ENCODE measurements around the gene SMAD7.

SMAD7 gene

GRCh38 chr18:48892146-48892855 is 58.5 kb downstream of the SMAD7 start:
- DNase-seq: no peak

DNA sequence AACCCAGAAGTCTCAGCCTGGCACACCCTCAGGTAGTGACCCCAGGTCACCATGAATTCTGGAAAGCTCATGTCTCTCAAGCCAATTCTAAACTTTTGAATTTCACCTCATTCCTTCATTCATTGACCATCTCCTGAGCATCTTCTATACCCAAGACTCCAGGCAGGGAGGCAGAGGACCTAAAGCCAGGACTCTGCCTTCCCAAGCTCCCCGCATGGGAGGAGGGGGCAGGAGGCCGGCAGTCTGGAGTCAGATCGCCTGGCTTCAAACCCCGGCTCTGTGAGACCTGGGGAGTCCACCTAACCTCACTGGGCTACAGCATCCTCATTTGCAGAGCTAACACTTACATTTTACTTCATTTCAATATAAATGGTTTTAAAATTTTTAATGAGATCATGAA is 59.0 kb downstream of the SMAD7 start:
- DNase-seq: no peak

- DNase-seq: no peak
These were observed 60.6 kb downstream of the SMAD7 start for GRCh38 chr18:48889981-48890762.

DNA sequence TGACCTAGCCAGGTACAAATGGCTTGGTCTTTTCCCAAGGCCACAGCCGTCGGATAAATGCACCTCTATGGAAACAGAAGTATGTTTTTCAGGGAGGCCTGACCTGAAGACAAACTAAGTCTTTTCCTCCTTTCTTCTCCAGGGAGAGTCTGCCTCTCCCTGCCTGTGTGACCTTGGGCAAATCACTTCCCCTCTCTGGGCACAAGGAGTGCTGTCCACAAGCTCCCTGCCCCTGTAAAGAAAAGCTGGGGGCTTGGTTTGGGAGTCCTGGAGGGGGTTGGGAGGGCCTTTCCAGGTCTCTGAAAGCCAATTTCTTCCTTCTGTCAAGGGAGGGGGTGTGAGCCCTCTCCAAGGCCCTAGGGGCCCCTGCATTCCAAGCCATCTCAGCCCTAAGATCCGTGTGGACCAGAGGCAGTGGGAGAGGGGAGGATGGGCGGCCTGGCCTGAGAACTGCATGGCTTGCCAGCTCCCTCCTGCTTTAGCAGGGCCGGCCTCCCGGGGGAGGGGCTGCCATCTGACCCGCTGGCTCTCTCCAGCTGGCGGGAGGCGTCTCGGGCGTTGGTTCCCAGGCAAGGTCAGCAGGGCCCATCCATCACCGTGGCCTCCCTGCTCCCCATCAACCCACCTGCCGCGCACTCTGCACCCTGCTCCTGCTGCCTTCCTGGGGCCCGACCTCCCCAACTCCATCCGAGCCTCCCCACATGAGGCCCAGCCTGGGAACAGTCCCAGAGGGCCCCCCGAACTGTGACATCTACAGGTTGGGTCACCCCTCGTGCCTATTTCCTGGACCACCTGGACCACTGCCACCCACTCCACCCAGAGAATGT is 61.4 kb downstream of the SMAD7 start:
- DNase-seq: no peak

DNA sequence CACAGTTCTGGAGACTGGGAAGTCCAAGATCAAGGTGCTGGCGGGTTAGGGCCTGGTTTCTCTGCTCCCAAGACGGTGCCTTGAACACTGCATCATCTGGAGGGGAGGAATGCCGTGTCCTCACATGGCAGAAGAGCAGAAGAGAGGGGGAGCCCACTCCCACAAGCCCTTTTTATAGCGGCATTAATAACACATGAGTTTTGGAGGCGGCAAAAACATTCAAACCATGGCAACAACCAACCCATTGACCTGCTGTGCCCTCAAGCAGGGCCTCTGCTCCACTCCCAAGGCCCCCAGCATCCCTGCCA is 62.0 kb downstream of the SMAD7 start:
- no peak for DNase-seq

DNA sequence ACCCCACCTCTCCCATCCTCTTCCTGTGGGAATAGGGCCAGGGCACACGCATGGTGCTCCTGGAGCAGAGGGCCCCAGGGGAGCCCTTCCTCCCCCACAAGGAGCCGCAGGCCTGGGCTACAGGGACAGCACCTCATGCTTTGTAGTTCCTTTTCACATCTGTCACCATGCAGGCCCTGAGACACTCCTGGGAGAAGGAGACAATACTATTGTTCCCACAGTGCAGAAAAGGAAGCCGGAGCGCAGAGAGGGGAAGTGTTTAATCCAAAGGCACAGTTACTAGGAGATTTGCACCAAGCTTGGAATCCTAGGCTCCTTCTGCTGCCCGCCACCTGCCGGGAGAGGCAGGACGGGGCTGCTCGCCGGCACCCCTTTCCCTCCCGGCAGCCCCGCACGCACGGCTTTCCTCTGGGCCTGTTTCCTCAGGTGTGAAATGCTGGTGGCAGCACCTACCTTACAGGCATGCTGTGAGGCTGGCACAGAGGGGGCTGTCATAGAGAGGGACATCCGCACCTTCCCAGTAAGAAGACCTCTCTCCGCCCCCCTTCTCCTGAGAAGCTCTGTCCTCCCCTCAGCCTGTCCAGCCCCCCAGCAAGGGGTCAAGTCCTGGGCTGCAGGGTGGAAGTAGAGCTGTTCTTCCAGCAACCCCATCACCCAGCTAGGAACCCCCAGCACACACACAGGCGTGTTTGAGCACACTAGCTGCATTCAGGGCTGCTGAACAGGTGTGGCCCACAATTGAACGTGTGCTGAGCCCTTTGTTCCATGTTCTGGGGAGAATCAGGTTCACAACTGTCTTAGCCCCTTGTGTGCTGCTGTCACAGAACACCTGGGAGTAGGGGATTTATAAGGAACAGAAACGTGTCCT is 62.6 kb downstream of the SMAD7 start:
- DNase-seq: no peak

DNA sequence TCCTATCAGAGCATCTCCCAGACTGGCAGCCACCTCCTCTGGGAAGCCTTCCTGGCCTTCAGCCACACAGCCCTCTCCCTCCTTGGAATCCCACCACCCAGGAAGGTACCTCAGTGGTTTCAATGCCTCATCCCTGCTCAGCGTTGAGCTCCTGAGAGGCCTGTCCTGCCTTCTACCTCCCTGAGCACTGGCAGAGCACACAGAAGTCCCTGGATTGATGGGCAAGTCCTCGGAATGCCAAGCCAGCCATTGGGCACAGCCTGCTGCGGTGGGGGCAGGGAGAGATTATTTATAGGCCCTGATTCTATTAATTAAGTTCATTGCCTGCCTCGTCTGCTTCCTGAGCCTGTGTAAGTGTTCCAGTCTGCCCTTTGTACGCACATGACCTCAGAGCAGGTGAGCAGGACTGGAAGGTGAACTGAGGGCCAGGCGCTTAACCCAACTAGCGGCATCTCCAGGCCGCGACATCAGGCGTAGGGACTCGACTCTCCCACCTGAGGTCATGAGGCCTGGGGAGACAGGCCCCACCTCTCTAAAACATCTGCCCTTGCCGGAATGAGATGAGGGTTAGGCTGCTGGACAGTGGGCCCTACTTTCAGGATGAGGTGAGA is 63.4 kb downstream of the SMAD7 start:
- no peak for DNase-seq

DNA sequence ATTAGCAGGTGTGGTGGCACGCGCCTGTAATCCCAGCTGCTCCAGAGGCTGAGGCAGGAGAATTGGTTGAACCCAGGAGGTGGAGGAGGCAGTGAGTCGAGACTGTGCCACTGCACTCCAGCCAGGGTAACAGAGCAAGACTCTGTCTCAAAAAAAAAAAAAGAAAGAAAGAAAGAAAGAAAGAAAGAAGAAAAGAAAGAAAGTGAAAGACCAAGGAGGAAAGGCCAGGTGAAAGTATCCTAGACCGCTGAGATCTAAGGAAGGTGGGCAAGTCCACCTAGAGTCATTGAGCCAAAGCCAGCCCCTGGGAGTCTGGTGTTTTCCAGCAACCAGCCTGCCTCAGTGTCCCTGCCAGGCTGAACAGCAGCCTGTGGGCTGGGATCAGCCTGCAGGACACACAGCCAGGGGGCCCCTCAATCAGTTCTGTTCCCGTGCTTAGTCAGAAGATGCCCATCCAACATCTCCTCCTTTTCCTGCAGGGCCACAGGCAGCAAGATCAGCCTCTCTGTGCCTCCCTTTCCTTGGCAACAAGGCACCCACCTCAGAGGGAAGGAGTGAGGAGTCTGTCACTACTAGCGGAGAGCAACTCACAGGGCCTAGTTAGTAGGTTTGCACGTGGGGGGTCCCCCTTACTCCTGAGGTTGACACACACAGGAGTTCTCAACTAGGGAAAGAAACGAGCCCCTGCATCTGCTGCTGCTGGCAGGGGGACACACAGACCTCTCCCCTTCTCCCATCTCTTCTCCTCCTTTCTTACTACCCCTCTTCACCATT is 64.1 kb downstream of the SMAD7 start:
- no peak for DNase-seq

- DNase-seq: no peak
These were observed 64.8 kb downstream of the SMAD7 start for GRCh38 chr18:48885924-48886400.

GRCh38 chr18:48885266-48885923 is 65.4 kb downstream of the SMAD7 start:
- no peak for DNase-seq

- no peak for DNase-seq
These were observed 66.0 kb downstream of the SMAD7 start for GRCh38 chr18:48884771-48885170.

GRCh38 chr18:48884306-48884705 is 66.5 kb downstream of the SMAD7 start:
- no peak for DNase-seq

- DNase-seq: no peak
These were observed 68.4 kb downstream of the SMAD7 start for GRCh38 chr18:48882379-48882778.

DNA sequence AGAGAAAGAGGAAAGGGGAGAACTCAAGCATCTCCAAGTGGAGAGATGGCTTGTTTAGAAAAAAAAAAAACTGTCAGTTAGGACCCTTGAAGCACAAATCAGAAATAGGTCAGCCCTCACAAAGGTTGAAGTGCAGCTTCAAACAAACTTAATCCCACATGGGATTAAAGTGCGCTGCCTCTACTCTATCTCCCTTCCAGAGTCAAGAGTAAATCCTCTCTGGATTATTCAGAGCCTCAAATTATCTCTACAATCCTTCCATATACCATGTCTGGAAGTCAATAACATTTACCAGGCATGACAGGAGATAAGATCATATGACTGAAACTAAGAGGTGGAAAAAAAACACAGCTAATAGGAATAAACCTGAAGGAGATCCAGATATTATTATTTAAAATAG is 69.8 kb downstream of the SMAD7 start:
- no peak for DNase-seq

GRCh38 chr18:48879008-48879431 is 71.7 kb downstream of the SMAD7 start:
- DNase-seq: no peak

DNA sequence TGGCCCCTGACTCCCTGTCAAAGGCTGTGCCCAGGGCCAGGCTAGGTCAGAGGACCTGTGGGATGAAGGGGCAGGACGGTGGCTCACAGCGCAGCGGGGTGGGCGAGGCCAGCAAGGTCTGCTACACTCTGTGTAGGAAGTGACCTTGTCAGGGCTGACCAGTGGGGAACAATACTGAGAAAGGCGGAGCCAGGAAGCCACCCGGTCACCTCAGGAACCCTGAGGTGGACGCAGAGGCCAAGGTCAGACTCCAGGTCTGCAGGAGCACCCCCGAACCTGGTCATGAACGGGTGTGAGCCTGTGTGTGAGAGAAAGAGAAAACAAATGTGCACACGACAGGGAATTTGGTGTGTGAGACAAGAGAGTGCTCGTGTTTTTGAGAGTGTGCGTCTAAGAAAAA is 72.3 kb downstream of the SMAD7 start:
- DNase-seq: no peak

DNA sequence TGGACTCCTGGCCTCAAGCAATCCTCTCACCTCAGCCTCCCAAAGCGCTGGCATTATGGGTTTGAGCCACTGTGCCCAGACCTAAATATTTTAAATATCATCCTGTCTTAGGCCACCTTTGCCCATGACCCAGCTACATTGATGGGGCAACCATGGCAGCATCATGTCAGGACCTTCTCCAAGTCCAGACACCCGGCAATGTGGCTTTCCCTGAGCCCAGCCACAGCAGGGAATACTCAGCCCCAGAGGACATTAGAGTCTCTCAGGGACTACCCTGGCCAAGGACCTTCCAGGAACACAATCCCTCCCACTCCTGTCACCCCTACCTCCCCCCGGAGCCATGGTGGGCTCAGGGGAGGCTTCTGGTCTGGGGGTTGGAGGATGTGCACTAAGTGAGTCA is 72.8 kb downstream of the SMAD7 start:
- no peak for DNase-seq

GRCh38 chr18:48876590-48876989 is 74.2 kb downstream of the SMAD7 start:
- no peak for DNase-seq

GRCh38 chr18:48875942-48876511 is 74.7 kb downstream of the SMAD7 start:
- no peak for DNase-seq

DNA sequence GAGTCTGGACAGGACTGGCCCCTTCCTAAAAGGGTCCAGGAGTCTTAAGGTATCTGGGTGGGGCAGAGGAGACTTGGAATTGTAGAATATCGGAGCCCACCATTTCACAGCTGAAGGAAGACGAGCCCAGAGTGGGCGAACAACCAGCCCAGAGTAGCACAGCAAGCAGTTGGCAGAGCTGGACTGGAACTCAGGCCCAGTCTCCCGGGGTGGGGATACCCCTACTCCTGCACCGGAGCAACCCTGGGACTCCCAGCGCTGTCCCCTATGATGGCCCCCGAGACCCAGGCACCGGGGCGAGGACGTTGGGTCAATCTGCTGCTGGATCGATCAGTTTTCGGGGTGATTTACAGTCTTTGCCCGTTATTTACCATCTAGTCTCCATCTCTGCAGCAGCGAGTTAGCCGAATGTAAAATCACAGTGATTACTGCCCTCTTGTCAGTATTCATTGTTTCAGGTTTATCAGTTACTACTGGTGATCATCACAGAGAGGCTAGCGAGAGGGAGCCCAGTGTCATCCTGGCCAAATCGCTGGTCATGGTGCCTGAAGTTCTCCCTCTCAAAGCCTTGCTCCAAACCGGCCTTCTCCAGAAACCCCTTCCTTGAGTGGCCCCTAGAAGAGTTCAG is 75.3 kb downstream of the SMAD7 start:
- no peak for DNase-seq
